DMS153 treated with DMSO at 0.1 percent for 48 hours (cell line): ENCODE data around the gene MYO16.

ENCODE experiments used
- DNase-seq: peaks from one replicate; lab custom pipeline; 2025; ENCODE audit not compliant: unreplicated experiment; lab: John Stamatoyannopoulos, UW

The MYO16 gene

GRCh38 chr13:108789476-108789875 is 160.1 kb downstream of the MYO16 start:
- DNase-seq = no peak

- no peak for DNase-seq
Observed at GRCh38 chr13:108795841-108796240, 166.4 kb downstream of the MYO16 start.

- DNase-seq = no peak
Observed at GRCh38 chr13:108797354-108797753, 167.9 kb downstream of the MYO16 start.

GRCh38 chr13:108807841-108808240 is 178.4 kb downstream of the MYO16 start:
- DNase-seq = no peak

GRCh38 chr13:108812165-108812564 is 182.8 kb downstream of the MYO16 start:
- DNase-seq = no peak

GRCh38 chr13:108812661-108813060 is 183.2 kb downstream of the MYO16 start:
- no peak for DNase-seq

- no peak for DNase-seq
Observed at GRCh38 chr13:108813587-108814170, 184.3 kb downstream of the MYO16 start.

- no peak for DNase-seq
Observed at GRCh38 chr13:108816375-108816774, 187.0 kb downstream of the MYO16 start.

GRCh38 chr13:108827646-108828045 is 198.2 kb downstream of the MYO16 start:
- DNase-seq = no peak

- DNase-seq = no peak
Observed at GRCh38 chr13:108828086-108828815, 198.8 kb downstream of the MYO16 start.

- DNase-seq = no peak
Observed at GRCh38 chr13:108830916-108831315, 201.5 kb downstream of the MYO16 start.

GRCh38 chr13:108833531-108833930 is 204.1 kb downstream of the MYO16 start:
- no peak for DNase-seq

- DNase-seq = no peak
Observed at GRCh38 chr13:108834193-108834592, 204.8 kb downstream of the MYO16 start.

GRCh38 chr13:108835083-108835482 is 205.7 kb downstream of the MYO16 start:
- no peak for DNase-seq

GRCh38 chr13:108850691-108851090 is 221.3 kb downstream of the MYO16 start:
- no peak for DNase-seq

GRCh38 chr13:108851660-108852059 is 222.2 kb downstream of the MYO16 start:
- no peak for DNase-seq

- DNase-seq = no peak
Observed at GRCh38 chr13:108853031-108853430, 223.6 kb downstream of the MYO16 start.

GRCh38 chr13:108855737-108856387 is 226.5 kb downstream of the MYO16 start:
- no peak for DNase-seq

- no peak for DNase-seq
Observed at GRCh38 chr13:108858676-108859075, 229.3 kb downstream of the MYO16 start.

GRCh38 chr13:108859197-108860012 is 230.0 kb downstream of the MYO16 start:
- DNase-seq = no peak

- DNase-seq = no peak
Observed at GRCh38 chr13:108860418-108860817, 231.0 kb downstream of the MYO16 start.
